ENCODE data around the gene AZU1. TPM values are rescaled to one million over a fixed set of nuclear protein-coding genes. Genes with fewer than 3 reads are reported as not detected.

AZU1 gene
- total RNA-seq, 1 experiment from 2014 or later: not detected

GRCh38 chr19:867301-867793 is 39.7 kb downstream of the AZU1 start:
- CTCF ChIA-PET: no interaction called here

More at GRCh38 chr19:867301-867793, 39.7 kb downstream of the AZU1 start:
- no peaks in the 10 kb centered on the region for H3K9me3 ChIP-seq (ENCODE audit: control insufficient read depth in 1 of 2, insufficient read depth in 1 of 2, low read depth in 1 of 2, low read length in 2 of 2)
- intact Hi-C loops (cut with micrococcal nuclease): no loop called here
- no peaks in the 10 kb centered on the region for H3K9me2 ChIP-seq (ENCODE audit: insufficient read depth)
- no peaks in the 10 kb centered on the region for H3K27me3 ChIP-seq (ENCODE audit: insufficient read depth, low read length)
- H3K4me3 ChIP-seq (replicated peaks in 1 of 2; ENCODE audit: low read depth in 1 of 2, low read length in 2 of 2): no peak overlapping the region
- H3K4me2 ChIP-seq (ENCODE audit: low read length): no peak overlapping the region
- H3K79me2 ChIP-seq (ENCODE audit: insufficient read depth, low read length): no peaks in the 10 kb centered on the region
- no peaks in the 10 kb centered on the region for H4K20me1 ChIP-seq (ENCODE audit: insufficient read depth)
- peaks cover 16 to 28% of the 10 kb centered on the region in 2 experiments for H3K4me1 ChIP-seq (ENCODE audit: control insufficient read depth in 1 of 2, insufficient read depth in 2 of 2, low read length in 2 of 2)
- TF ChIP-seq EZH2phosphoT487 (IDR thresholded peaks at IDR 0.05; ENCODE audit: borderline replicate concordance) (no peak), SP1 (IDR thresholded peaks at IDR 0.05; ENCODE audit: low read depth) (0 out of 2 replicates have a peak, but pooled peaks have one; percentile 3), POLR2AphosphoS5 (IDR thresholded peaks at IDR 0.05; ENCODE audit: low read depth, low read length) (peak; percentile 74), JUND (IDR thresholded peaks at IDR 0.05) (peak; percentile 29), POLR2A (IDR thresholded peaks at IDR 0.05; ENCODE audit: borderline replicate concordance, extremely low read depth, insufficient read depth, insufficient read length) (no peak), ZBTB33 (IDR thresholded peaks at IDR 0.05; ENCODE audit: extremely low read depth, insufficient replicate concordance, low read length) (no peak)
- POLR2A ChIA-PET: no interaction called here
- RAD21 ChIA-PET (ENCODE audit: low non-redundant PET in 1 of 2, low total read pairs in 2 of 2, uncharacterized antibody in 2 of 2, unreplicated experiment in 2 of 2): no interaction called here
- ATAC-seq (peak; percentile 18), DNase-seq (ENCODE audit: low read depth, low spot score) (no peak)
- no peak overlapping the region for H3K9ac ChIP-seq (ENCODE audit: low read length)
- H2AFZ ChIP-seq (ENCODE audit: low read depth, low read length, poor library complexity, severe bottlenecking): no peak overlapping the region
- BruUV-seq (replicated peaks): no TSS peak
- peaks cover 5 to 15% of the 10 kb centered on the region in 2 experiments; a peak in 2 of 4 replicates for H3K36me3 ChIP-seq (ENCODE audit: control insufficient read depth in 1 of 2, insufficient read depth in 2 of 2, low read length in 2 of 2)
- H3K27ac ChIP-seq (ENCODE audit: low read depth, low read length): peak overlapping the region; percentile 79; the same call in 1 of the 2 replicates

Data from HCT116 (cell line).